ENCODE data around the gene CCIN.
A peak's percentile ranks its signal among the peaks of the same experiment; 100 is the strongest.
"Not testable (repeated sequence)": the region's sequence is repeated elsewhere in the genome, so short reads cannot be mapped to it uniquely, and the experiment has no call there.

The CCIN gene

DNA sequence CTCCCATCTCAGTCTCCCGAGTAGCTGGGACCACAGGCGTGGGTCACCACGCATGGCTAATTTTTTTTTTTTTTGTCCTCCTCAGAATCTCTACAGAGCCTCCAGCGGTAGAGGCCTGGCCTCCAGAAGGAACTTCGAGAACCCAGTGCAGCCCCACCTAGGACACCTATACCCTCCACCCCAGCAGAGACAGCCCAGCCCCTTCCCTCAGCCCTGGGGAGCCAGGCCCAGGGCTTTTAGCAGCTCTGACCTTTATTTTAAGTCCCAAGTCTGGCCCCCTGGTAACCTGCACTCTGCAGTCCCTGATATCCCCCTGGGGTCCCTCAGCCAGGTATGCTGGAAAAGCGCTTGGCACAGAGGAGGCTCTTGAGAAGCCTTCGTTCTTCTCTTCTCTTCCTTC lies 27.4 kb upstream of the CCIN start:
- DNase-seq: no peak

DNA sequence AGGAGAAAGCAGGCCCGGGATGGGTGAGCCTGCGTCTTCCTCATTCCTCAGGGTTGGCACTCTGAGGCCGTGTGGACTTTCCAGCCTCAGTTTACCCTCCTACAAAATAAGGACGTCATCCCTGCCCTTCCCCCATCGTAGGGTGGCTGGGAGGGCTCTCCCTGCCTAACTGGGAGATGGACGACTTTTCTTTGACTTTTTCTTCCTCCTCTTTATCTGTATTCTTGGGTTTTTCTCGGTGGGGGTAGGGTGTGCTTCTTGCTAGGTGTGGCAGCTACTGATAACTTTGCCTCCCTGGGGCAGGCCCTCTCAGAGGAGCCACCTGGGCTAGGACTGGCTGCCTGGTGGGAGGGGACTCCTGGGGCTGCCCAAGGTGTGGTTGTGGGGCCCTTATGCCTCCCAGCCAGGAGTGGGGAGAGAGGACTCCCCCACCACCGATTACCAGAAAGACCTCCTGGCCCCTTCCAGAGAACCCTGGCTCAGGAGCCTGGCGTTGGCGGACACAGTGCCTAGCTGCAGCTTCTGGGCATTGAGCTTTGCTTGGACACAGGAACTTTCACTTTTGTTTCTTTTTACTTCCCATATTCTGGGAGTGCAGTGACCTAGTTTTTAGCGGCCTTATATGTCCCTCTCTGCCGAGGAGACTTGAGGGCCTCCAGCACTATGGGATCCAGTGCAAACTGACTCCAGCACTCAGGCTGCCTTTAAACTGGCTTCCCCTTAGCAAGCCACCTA lies 26.5 kb upstream of the CCIN start:
- DNase-seq: no peak

DNA sequence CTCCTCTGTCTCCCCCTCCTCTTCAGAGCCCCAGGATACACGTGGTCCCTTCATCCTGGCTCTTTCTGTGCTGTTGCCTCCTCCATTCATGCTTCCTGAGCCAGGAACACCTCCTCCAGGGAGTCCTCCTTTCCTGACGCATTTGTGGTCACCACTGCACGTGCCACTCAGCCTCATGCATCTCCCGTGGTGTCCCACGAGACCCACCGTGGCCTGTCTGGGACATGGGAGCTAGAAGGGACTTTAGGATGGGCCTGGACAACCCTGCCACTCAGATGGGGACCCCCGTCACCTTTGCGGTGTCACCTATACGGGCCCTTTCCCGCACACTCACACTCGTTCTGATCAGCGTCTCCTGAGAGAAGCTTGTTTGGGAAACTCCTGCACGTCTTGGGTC lies 25.9 kb upstream of the CCIN start:
- DNase-seq: no peak

DNA sequence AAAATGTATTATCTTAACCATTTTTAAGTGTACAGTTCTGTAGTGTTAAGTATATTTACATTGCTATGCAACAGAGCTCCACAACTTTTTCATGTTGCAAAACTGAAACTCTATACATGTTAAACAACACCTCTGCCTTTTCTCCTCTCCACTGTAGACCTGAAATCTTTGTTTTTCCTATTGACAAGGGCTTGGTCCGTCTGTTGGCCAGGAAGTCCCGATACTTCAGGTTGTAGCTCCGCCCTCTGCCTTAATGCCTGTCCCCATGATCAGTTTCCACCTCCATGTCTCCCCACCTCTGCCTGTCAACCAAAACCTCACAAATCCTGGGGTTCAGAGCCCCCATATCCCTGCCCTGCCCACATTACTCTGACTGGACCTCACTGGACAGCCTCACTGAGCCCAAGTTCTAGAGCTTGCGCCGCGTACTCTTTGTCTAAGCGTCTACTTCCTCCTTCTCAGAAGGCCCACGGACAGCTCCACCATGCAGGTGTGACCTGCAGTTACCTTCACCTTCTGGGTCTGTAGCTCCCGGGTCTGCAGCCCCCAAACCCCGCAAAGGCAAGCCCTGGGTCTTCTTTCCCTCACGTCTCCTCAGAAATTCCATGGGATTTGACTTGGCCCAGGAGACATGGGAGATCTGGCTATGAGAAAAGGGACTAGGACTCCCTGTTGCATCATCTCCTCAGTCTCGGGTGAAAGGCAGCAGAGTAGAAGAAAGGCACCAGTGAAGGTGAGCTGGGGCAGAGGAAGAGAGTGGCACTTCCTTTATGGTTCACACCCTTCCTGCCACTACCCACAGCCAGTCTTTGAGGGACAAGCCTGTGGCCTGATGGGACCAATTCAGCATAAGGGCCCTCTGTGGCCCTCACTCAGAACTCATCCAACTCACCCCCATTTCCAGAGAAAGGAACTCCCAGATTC lies 24.6 kb upstream of the CCIN start:
- no peak for DNase-seq

DNA sequence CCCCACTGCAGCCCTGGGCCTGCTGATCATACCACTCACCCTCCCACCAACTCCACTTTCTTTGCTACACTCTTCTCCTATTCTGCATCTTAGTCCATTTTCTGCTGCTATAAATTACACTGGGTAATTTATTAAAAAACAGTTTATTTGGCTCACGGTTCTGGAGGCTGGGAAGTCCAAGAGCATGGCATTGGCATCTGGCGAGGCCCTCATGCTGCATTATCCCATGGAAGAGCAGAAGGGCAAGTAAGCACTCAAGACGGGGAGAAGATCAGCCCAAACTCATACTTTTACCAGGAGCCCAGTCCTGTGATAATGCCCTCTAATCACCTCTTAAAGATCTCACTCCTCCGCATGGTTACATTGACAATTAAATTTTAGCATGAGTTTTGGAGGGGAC lies 23.2 kb upstream of the CCIN start:
- DNase-seq: no peak

DNA sequence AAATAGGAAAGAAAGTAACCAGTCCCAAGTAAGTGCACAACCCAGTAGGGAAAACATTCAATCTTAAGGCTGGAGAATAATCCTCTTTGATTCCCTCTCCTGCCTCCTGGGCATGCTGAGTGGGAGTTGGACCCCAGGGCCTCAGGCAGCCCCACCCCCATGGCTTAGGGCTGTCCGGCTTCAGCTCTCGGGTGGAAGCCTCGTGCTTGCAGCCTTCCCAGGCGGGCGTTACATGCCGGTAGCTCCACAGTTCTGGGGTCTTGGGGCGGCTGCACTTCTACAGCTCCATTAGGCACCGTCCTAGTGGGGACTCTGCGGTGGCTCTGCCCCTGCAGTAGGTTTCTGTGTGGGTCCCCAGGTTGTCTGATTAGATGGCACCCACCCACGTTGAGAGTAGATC lies 22.5 kb upstream of the CCIN start:
- no peak for DNase-seq

DNA sequence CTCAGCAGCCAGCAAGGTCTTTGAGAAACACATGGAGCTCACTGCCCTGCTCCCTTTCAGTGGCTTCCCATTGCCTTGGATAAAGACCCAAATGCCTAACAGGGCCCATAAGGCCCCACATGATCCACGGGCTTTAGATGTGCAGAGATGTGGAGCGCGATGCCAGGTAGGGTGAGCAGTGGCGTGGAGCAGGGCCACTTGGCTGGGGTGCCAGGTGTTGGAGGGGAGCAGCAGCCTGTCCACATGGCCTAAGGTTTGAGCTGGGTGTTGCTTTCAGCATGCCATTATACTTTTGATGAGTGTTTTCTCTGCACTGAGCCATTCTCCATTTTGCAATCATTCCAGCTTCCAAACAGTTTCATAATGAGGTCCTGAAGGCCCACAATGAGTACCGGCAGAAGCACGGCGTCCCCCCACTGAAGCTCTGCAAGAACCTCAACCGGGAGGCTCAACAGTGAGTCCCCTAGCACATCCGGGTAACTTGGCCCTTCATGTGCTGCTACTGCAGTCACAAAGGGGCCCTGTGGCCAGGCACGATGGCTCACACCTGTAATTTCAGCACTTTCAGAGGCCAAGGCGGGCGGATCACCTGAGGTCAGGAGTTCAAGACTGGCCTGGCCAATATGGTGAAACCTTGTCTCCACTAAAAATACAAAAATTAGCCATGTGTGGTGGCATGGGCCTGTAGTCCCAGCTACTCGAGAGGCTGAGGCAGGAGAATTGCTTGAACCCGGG lies 21.6 kb upstream of the CCIN start:
- no peak for DNase-seq

DNA sequence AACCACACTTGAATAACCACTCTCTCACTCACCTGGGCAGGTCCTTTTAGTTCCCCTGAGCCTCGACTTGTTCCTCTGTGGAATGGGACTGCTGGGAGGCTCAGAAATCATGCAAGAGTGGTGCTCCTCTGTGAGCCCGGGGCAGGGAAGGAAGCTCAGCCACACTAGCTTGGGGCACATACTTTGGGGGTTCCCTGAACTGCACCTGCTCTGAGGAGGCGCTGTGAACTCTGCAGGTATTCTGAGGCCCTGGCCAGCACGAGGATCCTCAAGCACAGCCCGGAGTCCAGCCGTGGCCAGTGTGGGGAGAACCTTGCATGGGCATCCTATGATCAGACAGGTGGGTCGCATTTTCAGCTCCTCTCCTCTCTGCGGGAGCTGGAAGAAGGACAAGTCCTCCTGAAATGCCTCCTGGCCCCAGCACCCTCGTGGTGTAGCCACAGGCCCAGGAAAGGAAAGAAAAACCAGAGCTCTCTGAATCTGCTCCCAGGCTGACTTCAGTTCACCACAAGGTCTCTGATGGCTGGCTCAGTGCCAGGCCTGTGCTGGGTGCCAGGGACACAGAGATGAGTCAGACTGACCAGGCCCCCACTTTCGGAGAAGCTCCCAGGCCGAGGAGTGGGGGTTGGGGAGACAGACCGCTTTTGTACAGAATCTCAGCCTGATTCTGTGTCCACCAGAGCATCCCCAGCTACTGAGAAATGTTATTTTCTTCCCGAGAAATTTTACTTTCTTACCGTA lies 20.7 kb upstream of the CCIN start:
- peak; percentile 76 for DNase-seq

DNA sequence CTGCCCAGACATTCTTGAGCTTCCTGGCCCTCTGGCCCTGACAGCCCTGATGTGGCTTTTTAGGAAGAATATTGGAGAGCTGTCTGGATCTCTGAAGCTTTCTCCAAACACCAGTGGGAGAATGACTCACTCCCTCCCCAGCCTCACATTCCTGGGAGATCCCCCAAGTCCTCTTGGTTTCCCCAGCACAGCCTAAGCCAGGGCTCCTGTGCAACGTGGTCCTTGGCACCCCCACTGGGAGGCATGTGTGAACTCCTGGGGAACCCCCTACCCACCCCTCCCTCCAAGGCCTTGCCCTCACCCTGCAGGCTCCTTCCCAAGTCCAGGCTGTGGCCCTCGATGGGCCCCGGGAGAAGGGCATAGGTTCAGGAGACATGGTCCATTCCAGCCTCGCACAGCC lies 20.0 kb upstream of the CCIN start:
- no peak for DNase-seq

DNA sequence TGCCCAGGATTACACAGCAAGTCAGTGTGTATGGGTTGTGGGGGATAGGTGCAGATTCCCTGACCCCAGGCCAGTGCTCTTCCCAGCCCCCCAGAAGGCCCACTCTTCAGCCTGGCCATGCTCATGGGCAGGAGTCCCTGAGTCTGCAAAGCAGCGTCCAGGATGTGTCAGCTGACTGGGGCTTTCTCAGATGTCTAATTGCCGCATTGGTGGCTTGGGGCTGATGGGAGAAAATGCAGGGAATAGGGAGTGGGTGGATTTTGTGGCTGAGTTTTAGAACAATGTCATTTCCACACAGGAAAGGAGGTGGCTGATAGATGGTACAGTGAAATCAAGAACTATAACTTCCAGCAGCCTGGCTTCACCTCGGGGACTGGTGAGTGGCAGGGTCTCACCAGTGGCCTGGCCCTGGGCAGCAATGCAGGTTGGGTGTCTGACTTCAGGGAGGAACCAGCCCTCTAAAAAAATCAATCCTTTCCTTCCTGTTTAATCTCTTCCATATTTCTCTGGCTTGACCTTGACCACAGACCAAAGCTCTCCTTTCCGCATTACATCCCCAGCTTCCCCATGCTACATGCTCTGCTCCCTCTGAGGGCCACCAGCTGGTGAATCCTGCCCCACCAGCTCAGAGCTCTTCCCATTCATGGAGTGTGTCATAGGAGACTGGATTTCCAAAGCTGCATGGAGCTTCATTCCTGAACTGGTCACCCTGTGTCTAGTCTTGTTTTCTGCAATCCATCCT lies 18.4 kb upstream of the CCIN start:
- DNase-seq: no peak

DNA sequence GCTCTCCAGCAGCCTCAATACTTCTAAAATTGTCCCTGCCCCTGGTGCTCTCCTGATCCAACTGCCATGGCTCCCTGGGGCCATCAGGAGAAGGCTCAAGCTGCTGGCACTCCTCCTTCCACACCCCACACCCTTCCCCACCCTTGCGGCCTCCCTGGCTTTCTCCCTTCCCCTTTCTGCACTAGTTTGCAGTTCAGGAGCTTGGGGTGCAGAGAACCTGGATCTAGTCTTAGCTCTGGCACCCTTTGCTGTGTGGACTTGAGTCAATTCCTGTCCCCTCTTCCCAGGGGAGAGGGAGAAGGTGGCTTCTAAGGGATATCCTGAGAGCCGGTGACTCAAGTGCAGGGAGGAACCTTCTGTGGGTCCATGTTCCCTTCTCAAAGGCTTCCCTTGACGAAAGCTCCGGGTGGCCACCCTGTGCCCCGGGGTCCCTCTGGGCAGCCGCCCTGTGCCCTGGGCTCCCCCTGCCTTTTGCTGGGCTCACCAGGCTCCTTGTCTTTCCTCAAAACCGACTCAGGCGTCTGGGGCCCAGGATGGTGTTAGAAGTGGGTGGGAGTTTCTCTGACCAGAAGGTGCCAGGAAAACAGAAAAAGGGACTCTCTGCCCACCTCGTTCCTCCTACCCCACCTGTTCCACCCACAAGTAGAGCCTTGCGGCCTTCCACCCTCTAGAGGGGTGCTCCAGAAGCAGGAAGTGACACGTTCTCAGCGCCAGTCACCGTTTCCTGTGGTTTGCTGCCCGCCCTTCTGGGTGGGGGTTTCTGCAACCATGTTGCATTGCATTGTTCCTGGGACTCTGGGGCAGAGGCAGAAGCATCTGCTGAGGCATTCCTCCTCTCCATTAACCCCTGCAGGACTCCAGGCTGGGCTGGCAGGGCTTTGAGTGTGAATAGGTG lies 17.6 kb upstream of the CCIN start:
- no peak for DNase-seq

DNA sequence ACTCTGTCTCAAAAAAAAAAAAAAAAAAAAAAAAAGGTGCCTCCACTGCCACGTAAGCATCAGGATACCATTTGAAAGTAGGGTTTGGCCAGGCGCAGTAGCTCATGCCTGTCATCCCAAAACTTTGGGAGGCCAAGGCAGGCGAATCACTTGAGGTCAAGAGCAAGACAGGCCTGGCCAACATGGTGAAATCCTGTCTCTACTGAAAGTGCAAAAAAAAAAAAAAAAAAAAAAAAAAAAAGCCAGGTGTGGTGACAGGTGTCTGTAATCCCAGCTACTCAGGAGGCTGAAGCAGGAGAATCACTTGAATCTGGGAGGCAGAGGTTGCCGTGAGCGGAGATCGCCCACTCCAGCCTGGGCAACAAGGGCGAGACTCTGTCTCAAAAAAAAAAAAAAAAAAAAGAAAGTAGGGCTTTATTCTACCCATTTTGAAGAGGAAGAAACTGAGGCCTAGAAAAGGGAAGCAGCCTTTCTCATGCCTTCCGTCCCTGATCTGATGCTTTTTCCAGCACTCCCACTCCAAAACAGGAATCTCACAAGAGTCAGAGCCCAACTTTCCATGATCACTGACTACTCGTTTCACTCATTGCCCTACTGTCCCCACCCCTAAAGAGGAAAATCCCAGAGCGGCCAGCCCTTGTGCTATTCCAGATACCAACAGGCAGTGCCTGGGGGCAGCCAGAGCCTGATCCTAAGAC lies 16.3 kb upstream of the CCIN start:
- no peak for DNase-seq

DNA sequence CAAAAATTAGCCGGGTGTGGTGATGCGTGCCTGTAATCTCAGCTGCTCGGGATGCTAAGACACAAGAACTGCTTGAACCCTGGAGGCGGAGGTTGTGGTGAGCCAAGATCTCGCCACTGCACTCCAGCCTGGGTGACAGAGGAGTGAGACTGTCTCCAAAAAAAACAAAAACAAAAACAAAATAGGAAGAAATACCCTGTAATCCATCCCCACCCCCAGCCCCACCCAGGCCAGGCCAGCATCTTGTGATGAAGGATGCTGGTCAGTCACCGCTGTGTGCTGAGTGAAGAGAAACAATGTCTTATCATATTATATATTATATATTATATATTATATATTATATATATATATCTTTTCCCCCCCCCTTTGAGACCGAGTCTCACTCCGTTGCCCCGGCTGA lies 15.4 kb upstream of the CCIN start:
- no peak for DNase-seq

DNA sequence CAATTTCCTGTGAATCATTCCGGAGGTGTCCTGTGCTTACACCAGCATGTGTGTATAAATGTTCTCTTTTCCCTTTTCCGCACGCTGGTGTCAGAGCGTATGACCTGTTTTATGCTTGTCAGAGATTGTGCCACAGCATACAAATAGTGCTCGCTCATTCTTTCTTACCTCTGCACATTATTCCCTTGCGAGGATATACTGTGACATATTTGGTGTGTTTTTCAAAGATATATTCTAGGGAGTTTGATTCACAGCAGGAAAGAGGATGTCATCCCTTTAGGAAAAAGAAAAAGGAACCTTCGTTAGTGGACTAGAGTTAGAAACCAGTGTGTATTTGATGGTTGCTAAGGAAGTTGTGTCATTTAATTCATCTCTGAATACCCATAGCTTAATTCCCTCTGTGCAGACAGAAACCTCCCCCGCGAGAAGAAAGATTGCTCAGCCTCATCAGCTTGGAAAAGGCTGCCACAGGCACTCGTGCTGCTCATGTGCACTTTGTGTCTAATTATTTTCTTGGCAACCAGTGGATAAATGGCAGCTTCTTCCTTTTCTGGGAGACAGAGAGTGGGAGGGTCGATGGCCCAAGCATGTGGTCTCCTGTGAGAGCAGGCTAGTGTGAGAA lies 14.7 kb upstream of the CCIN start:
- DNase-seq: no peak

DNA sequence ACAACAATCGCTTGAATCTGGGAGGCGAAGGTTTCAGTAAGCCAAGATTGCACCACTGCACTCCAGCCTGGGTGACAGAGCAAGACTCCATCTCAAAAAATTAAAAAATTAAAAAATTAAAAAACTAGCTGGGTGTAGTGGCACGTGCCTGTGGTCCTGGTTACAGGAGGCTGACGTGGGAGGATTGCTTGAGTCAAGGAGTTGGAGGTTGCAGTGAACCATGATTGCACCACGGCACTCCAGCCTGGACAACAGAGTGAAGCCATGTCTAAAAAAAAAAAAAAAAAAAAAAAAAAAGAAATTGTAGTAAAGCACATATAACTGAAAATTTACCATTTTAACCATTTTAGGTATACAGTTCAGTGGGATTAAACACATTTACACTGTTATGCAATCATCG lies 13.1 kb upstream of the CCIN start:
- no peak for DNase-seq

DNA sequence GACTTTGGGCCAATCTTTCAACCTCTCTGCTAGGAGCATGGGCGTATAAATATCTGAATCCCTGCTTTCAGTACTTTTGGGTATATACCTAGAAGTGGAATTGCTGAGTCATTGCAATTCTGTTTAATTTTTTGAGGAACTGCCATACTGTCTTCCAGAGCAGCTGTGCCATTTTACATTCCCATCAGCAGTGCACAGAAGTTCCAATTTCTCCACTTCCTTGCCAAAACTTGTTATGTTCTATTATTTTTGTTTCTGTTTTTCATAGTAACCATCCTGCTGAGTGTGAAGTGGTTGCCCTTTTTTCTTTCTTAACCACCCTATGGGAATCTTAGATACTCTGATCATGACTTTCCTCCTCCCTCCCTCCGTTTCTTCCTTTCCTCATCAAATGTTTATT lies 11.1 kb upstream of the CCIN start:
- DNase-seq: no peak

DNA sequence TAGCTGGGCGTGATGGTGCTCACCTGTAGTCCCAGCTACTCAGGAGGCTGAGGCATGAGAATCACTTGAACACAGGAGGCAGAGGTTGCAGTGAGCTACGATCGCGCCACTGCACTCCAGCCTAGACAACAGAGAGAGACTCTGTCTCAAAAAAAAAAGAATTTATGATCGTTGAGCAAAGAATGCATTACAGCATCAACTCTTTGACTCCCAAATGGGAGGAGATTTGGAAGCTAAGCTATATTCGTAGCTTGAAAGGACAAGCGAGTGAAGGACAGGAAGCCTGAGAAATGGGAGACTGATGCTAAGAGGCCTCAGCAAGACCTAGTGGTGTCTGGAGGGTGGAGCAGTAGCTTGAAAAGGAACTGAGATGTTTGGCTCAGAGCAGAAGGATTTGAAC lies 10.3 kb upstream of the CCIN start:
- no peak for DNase-seq

DNA sequence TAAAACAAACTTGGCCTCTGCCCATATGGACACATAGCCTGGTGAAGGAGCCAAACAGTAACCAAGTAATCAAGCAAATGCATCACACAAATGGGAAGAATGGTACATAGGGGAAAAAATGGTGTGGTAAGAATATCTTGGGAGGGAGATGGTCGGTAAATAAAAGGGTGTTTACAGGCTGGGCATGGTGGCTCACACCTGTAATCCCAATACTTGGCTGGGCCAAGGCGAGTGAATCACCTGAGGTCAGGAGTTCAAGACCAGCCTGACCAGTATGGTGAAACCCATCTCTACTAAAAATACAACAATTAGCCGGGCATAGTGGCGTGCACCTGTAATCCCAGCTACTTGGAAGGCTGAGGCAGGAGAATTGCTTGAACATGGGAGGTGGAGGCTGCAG lies 9.7 kb upstream of the CCIN start:
- not testable (repeated sequence) for DNase-seq

DNA sequence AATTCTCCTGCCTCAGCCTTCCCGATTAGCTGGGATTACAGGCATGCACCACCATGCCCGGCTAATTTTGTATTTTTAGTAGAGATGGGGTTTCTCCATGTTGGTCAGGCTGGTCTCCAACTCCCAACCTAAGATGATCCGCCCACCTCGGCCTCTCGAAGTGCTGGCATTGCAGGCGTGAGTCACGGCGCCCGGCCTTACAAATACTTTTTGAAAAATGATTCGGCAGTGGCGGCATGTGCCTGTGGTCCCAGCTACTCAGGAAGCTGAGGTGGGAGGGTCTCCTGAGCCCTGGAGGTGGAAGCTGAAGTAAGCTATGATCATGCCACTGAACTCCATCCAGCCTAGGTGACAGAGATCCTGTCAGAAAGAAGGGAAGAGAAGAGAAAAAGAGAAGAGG lies 9.1 kb upstream of the CCIN start:
- DNase-seq: not testable (repeated sequence)

DNA sequence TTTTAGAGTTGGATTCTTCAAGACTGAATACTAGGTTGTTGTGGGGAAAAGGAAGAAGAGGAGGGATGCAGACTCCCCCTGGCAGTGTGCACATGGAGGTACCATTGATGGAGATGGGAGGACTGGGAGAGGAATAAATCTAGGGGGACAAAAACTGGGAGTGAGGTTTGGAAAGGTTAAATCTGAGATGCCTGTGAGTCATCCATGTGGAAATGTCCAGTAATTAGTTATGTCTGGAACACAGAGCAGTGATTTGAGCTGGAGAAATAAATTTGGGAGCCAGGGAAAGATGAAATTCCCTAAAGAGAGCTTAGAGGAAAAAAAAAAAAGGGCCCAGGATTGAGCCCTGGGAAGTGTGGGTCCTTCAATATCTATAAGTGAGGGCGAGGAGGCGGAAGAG lies 8.0 kb upstream of the CCIN start:
- DNase-seq: no peak

Data from amniotic stem cell (primary cell).